ENCODE results near the gene EXOSC2. TPM values are rescaled to one million over a fixed set of nuclear protein-coding genes. Genes with fewer than 3 reads are reported as not detected.

The EXOSC2 gene
- total and polyA plus RNA-seq, 2 of the 8 experiments (the other 6 are each of a cell fraction or from before 2014, with no cell fraction given): 47.8 to 93.6 TPM

DNA sequence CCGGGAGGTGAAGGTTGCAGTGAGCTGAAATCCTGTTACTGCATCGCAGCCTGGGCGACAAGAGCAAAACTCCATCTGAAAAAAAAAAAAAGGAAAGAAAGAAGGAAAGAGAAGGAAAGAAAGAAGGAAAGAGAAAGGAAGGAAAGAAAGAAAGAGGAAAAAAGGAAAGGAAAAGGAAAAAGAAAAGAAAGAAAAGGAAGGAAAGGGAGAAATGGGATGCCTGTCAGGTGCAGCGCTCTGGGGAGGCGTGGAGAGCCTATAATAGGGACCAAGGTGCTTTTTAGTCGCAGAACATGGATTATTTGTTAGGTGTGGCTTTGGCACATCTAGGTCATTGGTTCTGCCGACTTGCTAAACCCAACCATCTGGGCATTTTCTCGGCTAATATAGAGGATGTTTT, 17.9 kb downstream of the EXOSC2 start:
- Histone ChIP-seq H3K56ac (replicated peaks; ENCODE audit: insufficient read length, low read depth, low read length) (no peak overlapping the region), H3K23me2 (ENCODE audit: low read depth, low read length) (peaks cover 5% of the 10 kb centered on the region), H3K4me1 (replicated peaks in 1 of 4; ENCODE audit: control insufficient read depth in 3 of 4, insufficient read depth in 4 of 4, low read length in 3 of 4) (peaks cover 2 to 9% (median 3%) of the 10 kb centered on the region in 4 experiments; a peak in 4 of 7 replicates), H4K91ac (replicated peaks; ENCODE audit: insufficient read length, low read length) (no peak overlapping the region), H3K9ac (replicated peaks in 1 of 4; ENCODE audit: extremely low read depth in 1 of 4, low read depth in 3 of 4, low read length in 3 of 4) (no peak overlapping the region), H3K4ac (replicated peaks; ENCODE audit: insufficient read length, low read depth, low read length) (no peak overlapping the region), H3K23ac (ENCODE audit: insufficient read length) (no peak overlapping the region), H3K79me2 (ENCODE audit: control insufficient read depth in 1 of 2, insufficient read depth in 2 of 2, low read length in 2 of 2) (peaks cover 0 to 30% of the 10 kb centered on the region in 2 experiments; a peak in 3 of 4 replicates), H3K4me3 (ENCODE audit: extremely low read depth in 1 of 4, insufficient read depth in 2 of 4, low read depth in 3 of 4, low read length in 4 of 4) (no peak overlapping the region), H3K14ac (ENCODE audit: insufficient read length) (no peak overlapping the region), H3K27ac (ENCODE audit: low read depth, low read length) (no peak overlapping the region), H3K27me3 (replicated peaks in 1 of 4; ENCODE audit: control insufficient read depth in 3 of 4, extremely low read depth in 1 of 4, insufficient read depth in 3 of 4, low read length in 3 of 4) (no peaks in the 10 kb centered on the region), H3K18ac (ENCODE audit: extremely low read depth, low read length) (no peak overlapping the region), H2AK5ac (ENCODE audit: low read depth, low read length) (no peak overlapping the region), H3K36me3 (ENCODE audit: control insufficient read depth in 2 of 4, insufficient read depth in 4 of 4, low read length in 3 of 4) (peaks cover 0 to under 1% (median 0%) of the 10 kb centered on the region in 4 experiments; a peak in 1 of 8 replicates), H4K20me1 (replicated peaks in 1 of 2; ENCODE audit: control insufficient read depth in 1 of 2, insufficient read depth in 2 of 2, low read length in 2 of 2) (peaks cover 0 to 16% of the 10 kb centered on the region in 2 experiments), H3K9me3 (ENCODE audit: insufficient read depth in 2 of 2, low read depth in 1 of 2, low read length in 1 of 2) (no peaks in the 10 kb centered on the region), H2BK5ac (ENCODE audit: low read depth, low read length) (no peak overlapping the region), H4K5ac (ENCODE audit: insufficient read length, low read depth, low read length) (no peak overlapping the region), H3K79me1 (ENCODE audit: low read depth, low read length) (peaks cover 2% of the 10 kb centered on the region; the same call in 1 of the 2 replicates), H4K8ac (ENCODE audit: extremely low read depth, insufficient read depth, low read length) (no peak overlapping the region), H2BK120ac (replicated peaks; ENCODE audit: low read depth, low read length) (no peak overlapping the region), H2BK15ac (ENCODE audit: low read length) (no peak overlapping the region), H3K4me2 (ENCODE audit: insufficient read depth in 1 of 2, low read depth in 2 of 2, low read length in 2 of 2) (no peak overlapping the region; a peak in 1 of 4 replicates), H2BK20ac (ENCODE audit: low read length) (no peak overlapping the region), H2AFZ (ENCODE audit: low read length) (no peak overlapping the region), H2BK12ac (ENCODE audit: low read depth, low read length) (no peak overlapping the region)
- FAIRE-seq: no peak
- ChIA-PET CTCF (ENCODE audit: partially characterized antibody) (interaction anchor here (1.2 to 16.2 kb wide), 5 partner anchors 10 to 155 kb away, joined by 3 to 317 read pairs (median 3); no protein-coding TSS in a partner anchor), POLR2A (ENCODE audit: partially characterized antibody) (interaction anchor here (0.6 kb wide), 1 partner anchor 267 kb away, joined by 4 read pairs; no protein-coding TSS in a partner anchor)
- no peak for DNase-seq (ENCODE audit: low read depth in 1 of 2, low spot score in 2 of 2)
- WGBS, 2 experiments (ENCODE audit: extremely low coverage in 1 of 2, insufficient coverage in 1 of 2, insufficient read length in 1 of 2, insufficient replicate concordance in 2 of 2, low coverage in 1 of 2, low lambda C conversion rate in 2 of 2, missing lambda C conversion rate in 1 of 2): 96% methylated on average over 6 of the region's 8 CpGs; no CpG with 5 or more reads in 1 of the 2 experiments
- TF ChIP-seq CREB1 (IDR thresholded peaks at IDR 0.05): no peak
- no peak for TF ChIP-seq JUND (IDR thresholded peaks at IDR 0.05; ENCODE audit: low read length)

Measured in H1 (cell line).